ENCODE measurements around the gene MDGA2.
A peak's percentile ranks its signal among the peaks of the same experiment; 100 is the strongest.
"Not testable (repeated sequence)": the region's sequence is repeated elsewhere in the genome, so short reads cannot be mapped to it uniquely, and the experiment has no call there.

The MDGA2 gene

GRCh38 chr14:47624126-47624525 lies 51.3 kb downstream of the MDGA2 start:
- DNase-seq (ENCODE audit: low read depth, low spot score), result not testable (repeated sequence)

GRCh38 chr14:47619392-47619791 lies 56.0 kb downstream of the MDGA2 start:
- DNase-seq (ENCODE audit: low read depth, low spot score), result peak; percentile 1

- DNase-seq (ENCODE audit: low read depth, low spot score), result no peak
Measured at GRCh38 chr14:47606566-47606965, 68.8 kb downstream of the MDGA2 start.

- DNase-seq (ENCODE audit: low read depth, low spot score), result no peak
Measured at GRCh38 chr14:47596860-47597259, 78.5 kb downstream of the MDGA2 start.

GRCh38 chr14:47596232-47596631 lies 79.2 kb downstream of the MDGA2 start:
- no peak for DNase-seq (ENCODE audit: low read depth, low spot score)

GRCh38 chr14:47595552-47595951 lies 79.9 kb downstream of the MDGA2 start:
- DNase-seq (ENCODE audit: low read depth, low spot score), result no peak

- DNase-seq (ENCODE audit: low read depth, low spot score), result no peak
Measured at GRCh38 chr14:47590767-47591495, 84.5 kb downstream of the MDGA2 start.

GRCh38 chr14:47585447-47585846 lies 90.0 kb downstream of the MDGA2 start:
- no peak for DNase-seq (ENCODE audit: low read depth, low spot score)

GRCh38 chr14:47567273-47567672 lies 108.1 kb downstream of the MDGA2 start:
- no peak for DNase-seq (ENCODE audit: low read depth, low spot score)

- DNase-seq (ENCODE audit: low read depth, low spot score), result no peak
Measured at GRCh38 chr14:47557894-47558293, 117.5 kb downstream of the MDGA2 start.

- no peak for DNase-seq (ENCODE audit: low read depth, low spot score)
Measured at GRCh38 chr14:47555333-47555732, 120.1 kb downstream of the MDGA2 start.

- DNase-seq (ENCODE audit: low read depth, low spot score), result no peak
Measured at GRCh38 chr14:47549886-47550285, 125.5 kb downstream of the MDGA2 start.

- DNase-seq (ENCODE audit: low read depth, low spot score), result no peak
Measured at GRCh38 chr14:47543459-47543858, 131.9 kb downstream of the MDGA2 start.

- DNase-seq (ENCODE audit: low read depth, low spot score), result peak; percentile 3
Measured at GRCh38 chr14:47541662-47542061, 133.7 kb downstream of the MDGA2 start.

GRCh38 chr14:47539031-47539461 lies 136.4 kb downstream of the MDGA2 start:
- peak; percentile 53 for DNase-seq (ENCODE audit: low read depth, low spot score)

GRCh38 chr14:47536341-47536740 lies 139.1 kb downstream of the MDGA2 start:
- no peak for DNase-seq (ENCODE audit: low read depth, low spot score)

GRCh38 chr14:47526591-47527244 lies 148.7 kb downstream of the MDGA2 start:
- DNase-seq (ENCODE audit: low read depth, low spot score), result no peak

- no peak for DNase-seq (ENCODE audit: low read depth, low spot score)
Measured at GRCh38 chr14:47524524-47524923, 150.9 kb downstream of the MDGA2 start.

- no peak for DNase-seq (ENCODE audit: low read depth, low spot score)
Measured at GRCh38 chr14:47520382-47520781, 155.0 kb downstream of the MDGA2 start.

GRCh38 chr14:47511829-47512228 lies 163.6 kb downstream of the MDGA2 start:
- no peak for DNase-seq (ENCODE audit: low read depth, low spot score)

- no peak for DNase-seq (ENCODE audit: low read depth, low spot score)
Measured at GRCh38 chr14:47509957-47510356, 165.4 kb downstream of the MDGA2 start.

- no peak for DNase-seq (ENCODE audit: low read depth, low spot score)
Measured at GRCh38 chr14:47507861-47508260, 167.5 kb downstream of the MDGA2 start.

GRCh38 chr14:47500369-47500768 lies 175.0 kb downstream of the MDGA2 start:
- DNase-seq (ENCODE audit: low read depth, low spot score), result no peak

All from astrocyte of the hippocampus (primary cell).